ENCODE results near the gene VSIG10.

- TF ChIP-seq BHLHE40 (IDR thresholded peaks at IDR 0.05; ENCODE audit: low read depth, low read length) (no peak), CTCF (conservative IDR thresholded peaks at IDR 0.05; ENCODE audit: low read depth, low read length) (no peak), ELK1 (IDR thresholded peaks at IDR 0.05; ENCODE audit: borderline replicate concordance, low read depth, low read length) (no peak), MAFK (IDR thresholded peaks at IDR 0.05; ENCODE audit: low read depth, low read length) (no peak), SMC3 (IDR thresholded peaks at IDR 0.05; ENCODE audit: low read depth, low read length) (no peak), MXI1 (IDR thresholded peaks at IDR 0.05; ENCODE audit: borderline replicate concordance, low read depth, low read length) (no peak), RCOR1 (IDR thresholded peaks at IDR 0.05; ENCODE audit: insufficient replicate concordance, low read length) (no peak), RAD21 (IDR thresholded peaks at IDR 0.05; ENCODE audit: low read length) (no peak), USF2 (IDR thresholded peaks at IDR 0.05; ENCODE audit: low read depth, low read length) (no peak), CEBPB (IDR thresholded peaks at IDR 0.05; ENCODE audit: low read depth, low read length) (no peak), FOS (IDR thresholded peaks at IDR 0.05; ENCODE audit: low read depth, low read length) (no peak)
Observed at GRCh38 chr12:118035190-118036041, 68.4 kb downstream of the VSIG10 start.

All from IMR-90 (cell line).